AG10803 (cell line): ENCODE data around the gene PARVA.
A peak's percentile ranks its signal among the peaks of the same experiment; 100 is the strongest.

Experiments
- DNase-seq: peaks from one replicate; pipeline ENCODE4 v3.0.0; 2010; ENCODE audit warnings: low read depth
- H3K4me3 ChIP-seq: 2 replicates; pipeline ENCODE4 v1.5.1; 2011; ENCODE audit warnings: mild to moderate bottlenecking, low read length, control low read depth
- TF ChIP-seq, protein P1 (sequence below): conservative IDR thresholded peaks from 2 replicates; pipeline ENCODE4 v1.5.1; 2011; ENCODE audit warnings: mild to moderate bottlenecking, low read length, control low read depth, inconsistent platforms

The PARVA gene, protein sequence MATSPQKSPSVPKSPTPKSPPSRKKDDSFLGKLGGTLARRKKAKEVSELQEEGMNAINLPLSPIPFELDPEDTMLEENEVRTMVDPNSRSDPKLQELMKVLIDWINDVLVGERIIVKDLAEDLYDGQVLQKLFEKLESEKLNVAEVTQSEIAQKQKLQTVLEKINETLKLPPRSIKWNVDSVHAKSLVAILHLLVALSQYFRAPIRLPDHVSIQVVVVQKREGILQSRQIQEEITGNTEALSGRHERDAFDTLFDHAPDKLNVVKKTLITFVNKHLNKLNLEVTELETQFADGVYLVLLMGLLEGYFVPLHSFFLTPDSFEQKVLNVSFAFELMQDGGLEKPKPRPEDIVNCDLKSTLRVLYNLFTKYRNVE

DNA sequence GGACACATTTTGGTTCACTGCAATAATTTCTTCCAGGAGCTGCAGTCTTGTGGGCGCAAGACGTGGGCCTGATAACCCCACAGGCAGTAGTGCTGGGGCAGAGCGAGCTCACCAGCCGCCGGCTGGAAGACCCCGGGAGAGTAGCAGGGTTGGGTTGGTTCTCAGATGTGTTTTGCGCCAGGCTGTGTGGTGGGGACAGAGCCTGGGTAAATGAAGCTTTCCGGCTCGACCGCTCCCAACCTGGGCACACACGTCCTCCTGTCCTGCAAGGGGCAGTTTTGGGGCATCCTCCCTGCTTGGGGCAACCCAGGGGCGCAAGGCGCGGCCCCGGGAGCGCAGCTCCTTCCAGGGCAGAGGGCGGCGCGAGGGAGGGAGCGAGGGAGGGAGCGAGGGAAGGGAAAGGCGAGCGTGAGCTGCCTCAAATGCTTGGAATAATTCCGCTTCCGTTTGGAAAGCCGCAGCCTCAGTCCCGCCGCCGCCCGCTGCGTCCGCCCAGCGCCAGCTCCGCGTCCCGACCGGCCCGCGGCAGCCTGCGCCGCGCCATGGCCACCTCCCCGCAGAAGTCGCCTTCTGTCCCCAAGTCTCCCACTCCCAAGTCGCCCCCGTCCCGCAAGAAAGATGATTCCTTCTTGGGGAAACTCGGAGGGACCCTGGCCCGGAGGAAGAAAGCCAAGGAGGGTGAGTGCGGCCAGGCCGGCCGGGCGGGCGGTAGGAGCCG, at the start of gene PARVA:
Gene PARVA (plus strand): TSS at position 466 of the 718 bp plus-strand sequence. CDS start 77 bp downstream, at position 543.
- TF ChIP-seq, protein P1, sequence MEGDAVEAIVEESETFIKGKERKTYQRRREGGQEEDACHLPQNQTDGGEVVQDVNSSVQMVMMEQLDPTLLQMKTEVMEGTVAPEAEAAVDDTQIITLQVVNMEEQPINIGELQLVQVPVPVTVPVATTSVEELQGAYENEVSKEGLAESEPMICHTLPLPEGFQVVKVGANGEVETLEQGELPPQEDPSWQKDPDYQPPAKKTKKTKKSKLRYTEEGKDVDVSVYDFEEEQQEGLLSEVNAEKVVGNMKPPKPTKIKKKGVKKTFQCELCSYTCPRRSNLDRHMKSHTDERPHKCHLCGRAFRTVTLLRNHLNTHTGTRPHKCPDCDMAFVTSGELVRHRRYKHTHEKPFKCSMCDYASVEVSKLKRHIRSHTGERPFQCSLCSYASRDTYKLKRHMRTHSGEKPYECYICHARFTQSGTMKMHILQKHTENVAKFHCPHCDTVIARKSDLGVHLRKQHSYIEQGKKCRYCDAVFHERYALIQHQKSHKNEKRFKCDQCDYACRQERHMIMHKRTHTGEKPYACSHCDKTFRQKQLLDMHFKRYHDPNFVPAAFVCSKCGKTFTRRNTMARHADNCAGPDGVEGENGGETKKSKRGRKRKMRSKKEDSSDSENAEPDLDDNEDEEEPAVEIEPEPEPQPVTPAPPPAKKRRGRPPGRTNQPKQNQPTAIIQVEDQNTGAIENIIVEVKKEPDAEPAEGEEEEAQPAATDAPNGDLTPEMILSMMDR, result peak; percentile 7
- peak; percentile 91 for DNase-seq
- H3K4me3 ChIP-seq, result peak within 1 kb of the TSS; percentile 82

DNA sequence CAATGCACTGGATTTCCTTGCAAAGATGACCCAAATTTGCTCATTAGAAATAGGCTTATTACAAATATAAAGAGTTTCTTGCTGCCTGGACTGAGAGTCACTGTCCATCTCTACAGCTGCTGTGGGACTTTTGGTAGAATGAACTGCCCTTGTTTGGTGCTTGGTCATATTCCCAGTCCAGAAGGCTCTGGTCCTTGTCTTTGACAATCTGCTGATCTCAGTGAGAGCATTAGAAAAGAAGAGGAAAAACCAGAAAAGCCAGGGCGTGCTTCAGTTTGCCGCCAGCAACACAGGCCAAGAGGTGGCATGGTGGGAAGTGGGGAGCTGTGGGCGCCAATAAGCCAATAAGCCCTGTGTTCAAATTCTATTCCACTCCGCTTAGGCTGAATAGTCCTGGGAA, 48.2 kb upstream of the PARVA start:
- DNase-seq, result no peak
- no peak overlapping the region for H3K4me3 ChIP-seq
- TF ChIP-seq, protein P1, result no peak

DNA sequence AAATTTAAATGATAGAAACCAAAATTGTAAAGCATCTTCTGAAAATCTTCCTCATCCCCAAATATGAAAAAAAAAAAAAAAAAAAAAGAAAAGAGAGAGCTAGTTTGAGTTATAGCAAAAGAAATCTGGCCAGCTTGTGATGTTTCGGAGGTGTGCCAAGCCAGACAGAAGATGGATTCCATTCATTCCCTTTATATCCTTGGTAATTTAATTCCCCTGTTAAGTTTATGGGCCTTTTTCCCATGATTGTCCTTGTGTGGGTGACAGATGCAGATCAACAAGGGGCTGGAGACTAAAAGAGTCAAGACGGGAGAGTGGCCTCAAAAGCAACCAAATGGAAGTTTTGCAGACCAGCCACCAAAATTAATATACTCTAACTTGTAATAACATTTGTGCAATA, 47.6 kb upstream of the PARVA start:
- H3K4me3 ChIP-seq, result no peak overlapping the region
- peak; percentile 53 for DNase-seq
- TF ChIP-seq, protein P1, result no peak

DNA sequence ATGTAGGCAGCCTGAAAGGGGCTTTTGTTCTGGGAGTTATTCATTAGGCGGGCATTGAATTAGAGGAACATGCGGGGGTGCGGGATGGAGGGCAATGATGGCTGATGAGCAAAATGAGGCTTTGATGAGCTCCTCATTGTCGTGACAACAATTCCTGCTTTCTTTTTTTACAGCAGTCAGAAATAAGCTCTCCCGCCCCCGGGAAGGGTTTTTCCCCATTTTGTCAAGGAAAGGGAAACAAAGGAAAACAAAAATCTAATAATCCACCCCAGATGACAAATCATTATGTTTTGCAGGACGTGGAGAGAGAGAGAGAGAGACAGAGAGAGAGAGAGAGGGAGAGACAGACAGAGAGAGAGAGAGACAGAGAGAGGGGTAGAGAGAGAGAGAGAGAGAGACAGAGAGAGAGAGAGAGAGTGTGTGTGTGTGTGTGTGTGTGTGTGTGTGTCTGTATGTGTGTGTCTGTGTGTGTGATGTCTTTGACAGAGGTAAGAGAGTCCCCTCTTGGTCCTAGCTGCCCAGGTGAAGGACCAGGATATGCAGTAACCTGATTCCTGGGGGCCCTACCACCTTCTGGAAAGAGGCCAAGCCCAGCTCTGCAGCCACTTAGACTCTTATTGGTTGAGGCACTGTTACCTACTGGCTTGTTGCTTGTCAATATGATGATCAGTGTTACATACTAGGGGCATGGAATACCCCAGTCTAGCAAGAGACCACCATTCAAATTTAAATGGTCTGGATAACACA, 46.7 kb upstream of the PARVA start:
- TF ChIP-seq, protein P1, result no peak
- no peak for DNase-seq
- H3K4me3 ChIP-seq, result no peak overlapping the region

DNA sequence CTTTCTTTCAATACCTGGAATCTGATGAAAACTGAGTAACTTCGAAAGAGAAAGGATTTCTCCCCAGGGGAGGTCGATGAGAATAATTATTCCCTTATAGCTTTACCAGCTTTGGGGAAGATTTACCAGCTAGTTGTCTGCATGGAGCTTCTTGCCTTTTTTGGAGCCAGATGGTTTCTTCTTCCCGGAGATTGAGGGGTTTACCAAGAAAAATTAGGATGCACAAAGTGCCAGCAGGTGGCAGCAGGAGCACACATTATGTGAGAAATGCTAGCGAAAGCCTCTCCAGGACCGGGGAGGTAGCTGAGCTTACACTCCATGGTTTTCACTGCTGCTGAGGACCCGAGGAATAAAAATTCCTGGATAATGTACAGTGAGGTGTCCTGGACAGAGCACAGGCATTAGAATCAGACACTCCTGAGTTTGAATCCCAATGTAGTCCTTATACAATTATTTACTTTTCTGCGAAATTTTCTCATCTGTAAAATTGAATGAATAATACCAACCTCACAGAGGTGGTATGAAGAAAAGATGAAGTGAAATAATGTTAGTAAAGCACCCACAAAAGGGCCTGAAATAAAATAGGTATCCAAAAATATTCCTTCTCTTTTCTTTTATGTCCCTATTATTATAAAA, 46.0 kb upstream of the PARVA start:
- DNase-seq, result peak; percentile 84
- H3K4me3 ChIP-seq, result no peak overlapping the region
- TF ChIP-seq, protein P1, result peak; percentile 82

DNA sequence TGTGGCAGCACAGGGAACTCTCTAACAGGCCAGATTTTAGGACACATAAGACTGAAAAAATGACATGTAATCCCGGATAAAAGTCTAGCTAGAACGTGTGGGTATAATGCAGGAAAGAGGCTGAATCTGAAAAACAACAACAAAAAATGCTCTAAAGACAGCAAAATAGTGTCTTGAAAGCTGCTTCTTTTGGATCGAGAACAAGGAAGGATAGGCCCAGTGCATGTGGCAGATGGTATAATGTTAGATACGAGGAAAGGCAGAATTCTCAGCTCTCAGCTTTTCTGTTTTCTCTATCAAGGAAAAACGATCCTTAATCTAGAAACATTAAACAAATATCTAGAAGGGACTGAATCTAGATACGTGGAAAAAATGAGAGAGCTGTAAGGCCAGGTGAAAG, 33.8 kb upstream of the PARVA start:
- TF ChIP-seq, protein P1, result no peak
- no peak overlapping the region for H3K4me3 ChIP-seq
- no peak for DNase-seq
